ENCODE measurements around the gene TXNDC12. TPM values are rescaled to one million over a fixed set of nuclear protein-coding genes. Genes with fewer than 3 reads are reported as not detected.

Gene TXNDC12
- total and polyA plus RNA-seq, 7 donors: 11.6 to 24.3 (median 16.0) TPM

- H3K4me3 ChIP-seq: no peak overlapping the region
- H3K4me1 ChIP-seq: peaks cover 4% of the 10 kb centered on the region
- H3K9me3 ChIP-seq: no peaks in the 10 kb centered on the region
- H3K27me3 ChIP-seq (ENCODE audit: insufficient read depth in 3 of 3, low read length in 2 of 3): no peaks in the 10 kb centered on the region
- H3K36me3 ChIP-seq (ENCODE audit: insufficient read depth in 1 of 2, low read depth in 1 of 2): peaks cover 0 to 49% of the 10 kb centered on the region in 2 donors
- no peak overlapping the region for H3K27ac ChIP-seq
- TF ChIP-seq CTCF (IDR thresholded peaks at IDR 0.05): no peak
- intact Hi-C loops (cut with DNase I): no loop called here
- WGBS, 3 donors: 86 to 94% (median 88%) methylated on average over 1 of the region's 1 CpG
- no peak for DNase-seq
- no peak for ATAC-seq
These were observed 17.1 kb downstream of the TXNDC12 start for GRCh38 chr1:52037909-52038308.

- Histone ChIP-seq H3K4me3 (no peak overlapping the region), H3K27ac (no peak overlapping the region), H3K9me3 (no peaks in the 10 kb centered on the region), H3K4me1 (peaks cover 7% of the 10 kb centered on the region), H3K27me3 (ENCODE audit: insufficient read depth in 3 of 3, low read length in 2 of 3) (no peaks in the 10 kb centered on the region), H3K36me3 (ENCODE audit: insufficient read depth in 1 of 2, low read depth in 1 of 2) (peaks cover 0 to 49% of the 10 kb centered on the region in 2 donors)
- intact Hi-C loops (cut with DNase I): no loop called here
- TF ChIP-seq CTCF (IDR thresholded peaks at IDR 0.05): no peak
- WGBS, 3 donors: 78 to 82% (median 78%) methylated on average over 5 of the region's 5 CpGs
- ATAC-seq: no peak
- DNase-seq: no peak
These were observed 17.6 kb downstream of the TXNDC12 start for GRCh38 chr1:52037402-52037814.

GRCh38 chr1:52034050-52034384 is 21.0 kb downstream of the TXNDC12 start:
- Histone ChIP-seq H3K4me3 (peak overlapping the region; percentile 92), H3K36me3 (ENCODE audit: insufficient read depth in 1 of 2, low read depth in 1 of 2) (peaks cover 0 to 22% of the 10 kb centered on the region in 2 donors), H3K9me3 (no peaks in the 10 kb centered on the region), H3K27me3 (ENCODE audit: insufficient read depth in 3 of 3, low read length in 2 of 3) (no peaks in the 10 kb centered on the region), H3K4me1 (peaks cover 19% of the 10 kb centered on the region), H3K27ac (peak overlapping the region; percentile 93)
- 95 to 97% (median 96%) methylated on average over 2 of the region's 2 CpGs for WGBS, 3 donors
- DNase-seq (no peak), ATAC-seq (no peak)
- intact Hi-C loops (cut with DNase I): no loop called here
- no peak for TF ChIP-seq CTCF (IDR thresholded peaks at IDR 0.05)

GRCh38 chr1:52033190-52034049 is 21.6 kb downstream of the TXNDC12 start, which contains the start of gene KTI12:
KTI12 (minus strand) TSS chr1:52033810; CDS start chr1:52033761, 49 bp downstream.
- peak; percentile 89 to 95 (median 92) for ATAC-seq
- peak within 1 kb of the TSS; percentile 92 for H3K4me3 ChIP-seq
- WGBS, 3 donors: 2% methylated on average over 77 to 78 of the region's 78 CpGs
- peaks cover 19% of the 10 kb centered on the region for H3K4me1 ChIP-seq
- H3K36me3 ChIP-seq (ENCODE audit: insufficient read depth in 1 of 2, low read depth in 1 of 2): peaks cover 0 to 16% of the 10 kb centered on the region in 2 donors
- TF ChIP-seq CTCF (IDR thresholded peaks at IDR 0.05): no peak
- intact Hi-C loops (cut with DNase I): loop anchor here in 1 of 2 donors (2.0 kb wide), 1 partner anchor 23 kb away; the partner anchor contains the start of gene BTF3L4
- DNase-seq: peak; percentile 89 to 94
- H3K9me3 ChIP-seq: no peaks in the 10 kb centered on the region
- H3K27ac ChIP-seq: peak within 1 kb of the TSS; percentile 93
- no peaks in the 10 kb centered on the region for H3K27me3 ChIP-seq (ENCODE audit: insufficient read depth in 3 of 3, low read length in 2 of 3)

Data from psoas muscle (tissue), 8 donors.